OCI-LY1 (cell line): ENCODE results near the gene PHLDB2.

Source experiments
- H2AFZ ChIP-seq: fragments of 200-600 bp; sonication (generic), shearing (Covaris generic); 2 replicates; pipeline ENCODE4 v1.6.0; 2014; ENCODE audit warnings: antibody characterized with exemption, mild to moderate bottlenecking, low read length
- H3F3A ChIP-seq: fragments of 200-600 bp; sonication (generic), shearing (Covaris generic); 2 replicates; pipeline ENCODE4 v1.6.0; 2014; ENCODE audit warnings: mild to moderate bottlenecking, antibody characterized with exemption, low read length, moderate library complexity; ENCODE audit not compliant: insufficient read depth
- H3K27ac ChIP-seq: fragments of 200-600 bp; sonication (generic); 2 replicates; pipeline ENCODE4 v1.5.1; 2014; ENCODE audit warnings: low read length, mixed run types, mild to moderate bottlenecking, low read depth; ENCODE audit not compliant: poor library complexity, severe bottlenecking
- H3K27me3 ChIP-seq: fragments of 200-600 bp; sonication (generic); 2 replicates; pipeline ENCODE4 v1.6.0; 2014; ENCODE audit warnings: antibody characterized with exemption, mild to moderate bottlenecking, low read length, moderate library complexity; ENCODE audit not compliant: insufficient read depth
- H3K36me3 ChIP-seq: fragments of 200-600 bp; sonication (generic); 2 replicates; pipeline ENCODE4 v1.6.1; 2014; ENCODE audit warnings: mild to moderate bottlenecking, antibody characterized with exemption, low read length, moderate library complexity, mixed read lengths; ENCODE audit not compliant: insufficient read depth
- H3K4me1 ChIP-seq: fragments of 200-600 bp; sonication (generic); 2 replicates; pipeline ENCODE4 v1.5.1; 2014; ENCODE audit warnings: mild to moderate bottlenecking, low read length, moderate library complexity; ENCODE audit not compliant: insufficient read depth, severe bottlenecking
- H3K4me2 ChIP-seq: fragments of 200-600 bp; sonication (generic), shearing (Covaris generic); 2 replicates; pipeline ENCODE4 v1.6.1; 2014; ENCODE audit warnings: low read length
- H3K4me3 ChIP-seq: fragments of 200-600 bp; sonication (generic); 2 replicates; pipeline ENCODE4 v1.5.1; 2014; ENCODE audit warnings: low read length, low read depth, mild to moderate bottlenecking, mixed read lengths; ENCODE audit not compliant: poor library complexity, severe bottlenecking
- H3K79me2 ChIP-seq: fragments of 200-600 bp; shearing (Covaris generic); 2 replicates; pipeline ENCODE4 v1.6.1; 2016; ENCODE audit warnings: mixed run types, low read length, mixed read lengths; ENCODE audit not compliant: insufficient read depth
- H3K9ac ChIP-seq: fragments of 200-600 bp; sonication (generic), shearing (Covaris generic); 2 replicates; pipeline ENCODE4 v1.6.1; 2014; ENCODE audit warnings: mild to moderate bottlenecking, low read length, mixed read lengths
- H3K9me2 ChIP-seq: fragments of 200-600 bp; sonication (generic), shearing (Covaris generic); 2 replicates; pipeline ENCODE4 v1.6.1; 2014; ENCODE audit warnings: low read depth, mild to moderate bottlenecking, low read length, mixed read lengths
- H3K9me3 ChIP-seq: fragments of 200-600 bp; shearing (Covaris generic); 2 replicates; pipeline ENCODE4 v1.6.1; 2014; ENCODE audit warnings: low read length, mixed read lengths
- H4K20me1 ChIP-seq: fragments of 200-600 bp; sonication (generic), shearing (Covaris generic); 2 replicates; pipeline ENCODE4 v1.6.0; 2016; ENCODE audit warnings: mild to moderate bottlenecking, low read length; ENCODE audit not compliant: insufficient read depth
- EZH2 ChIP-seq: fragments of 200-600 bp; sonication (generic), shearing (Covaris generic); IDR thresholded peaks from 2 replicates; pipeline ENCODE4 v1.8.0; 2017; ENCODE audit warnings: borderline replicate concordance, mixed run types, mild to moderate bottlenecking, antibody characterized with exemption, low read length, moderate library complexity, mixed read lengths
- TF ChIP-seq, protein P1 (sequence below): fragments of 200-600 bp; sonication (generic), shearing (Covaris generic); IDR thresholded peaks from 2 replicates; pipeline ENCODE4 v1.5.1; 2017; ENCODE audit warnings: mild to moderate bottlenecking, antibody characterized with exemption, low read length, moderate library complexity, mixed read lengths

The PHLDB2 gene

DNA sequence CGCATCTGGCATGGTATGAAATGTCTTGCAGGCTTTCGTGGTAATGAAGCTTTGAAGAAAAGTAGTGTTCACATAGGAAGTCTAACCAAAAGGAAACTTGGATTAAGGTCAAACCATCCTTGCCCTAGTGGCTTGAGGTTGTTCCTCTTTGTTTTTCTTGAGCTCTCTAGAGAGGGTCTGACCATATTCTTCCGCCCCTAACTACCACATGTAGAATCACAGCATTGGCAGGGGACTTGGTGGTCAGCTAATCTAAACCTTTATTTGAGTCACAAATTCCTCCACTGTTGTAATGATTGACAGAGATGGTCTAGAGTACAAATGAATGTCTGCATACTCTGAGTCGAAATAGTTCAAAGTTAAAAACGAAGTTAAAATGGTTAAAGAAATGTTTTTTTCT, 39.1 kb upstream of the PHLDB2 start:
- Histone ChIP-seq H3K27ac (no peak overlapping the region), H3K79me2 (no peaks in the 10 kb centered on the region), H2AFZ (no peak overlapping the region), H3F3A (no peaks in the 10 kb centered on the region), H3K4me2 (no peak overlapping the region), H3K9me2 (no peaks in the 10 kb centered on the region), H3K27me3 (no peaks in the 10 kb centered on the region), H3K4me3 (no peak overlapping the region), H3K9ac (no peak overlapping the region), H3K9me3 (no peaks in the 10 kb centered on the region), H3K4me1 (no peaks in the 10 kb centered on the region), H3K36me3 (no peaks in the 10 kb centered on the region), H4K20me1 (no peaks in the 10 kb centered on the region)
- TF ChIP-seq EZH2: no peak
- TF ChIP-seq, protein P1, sequence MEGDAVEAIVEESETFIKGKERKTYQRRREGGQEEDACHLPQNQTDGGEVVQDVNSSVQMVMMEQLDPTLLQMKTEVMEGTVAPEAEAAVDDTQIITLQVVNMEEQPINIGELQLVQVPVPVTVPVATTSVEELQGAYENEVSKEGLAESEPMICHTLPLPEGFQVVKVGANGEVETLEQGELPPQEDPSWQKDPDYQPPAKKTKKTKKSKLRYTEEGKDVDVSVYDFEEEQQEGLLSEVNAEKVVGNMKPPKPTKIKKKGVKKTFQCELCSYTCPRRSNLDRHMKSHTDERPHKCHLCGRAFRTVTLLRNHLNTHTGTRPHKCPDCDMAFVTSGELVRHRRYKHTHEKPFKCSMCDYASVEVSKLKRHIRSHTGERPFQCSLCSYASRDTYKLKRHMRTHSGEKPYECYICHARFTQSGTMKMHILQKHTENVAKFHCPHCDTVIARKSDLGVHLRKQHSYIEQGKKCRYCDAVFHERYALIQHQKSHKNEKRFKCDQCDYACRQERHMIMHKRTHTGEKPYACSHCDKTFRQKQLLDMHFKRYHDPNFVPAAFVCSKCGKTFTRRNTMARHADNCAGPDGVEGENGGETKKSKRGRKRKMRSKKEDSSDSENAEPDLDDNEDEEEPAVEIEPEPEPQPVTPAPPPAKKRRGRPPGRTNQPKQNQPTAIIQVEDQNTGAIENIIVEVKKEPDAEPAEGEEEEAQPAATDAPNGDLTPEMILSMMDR: no peak

DNA sequence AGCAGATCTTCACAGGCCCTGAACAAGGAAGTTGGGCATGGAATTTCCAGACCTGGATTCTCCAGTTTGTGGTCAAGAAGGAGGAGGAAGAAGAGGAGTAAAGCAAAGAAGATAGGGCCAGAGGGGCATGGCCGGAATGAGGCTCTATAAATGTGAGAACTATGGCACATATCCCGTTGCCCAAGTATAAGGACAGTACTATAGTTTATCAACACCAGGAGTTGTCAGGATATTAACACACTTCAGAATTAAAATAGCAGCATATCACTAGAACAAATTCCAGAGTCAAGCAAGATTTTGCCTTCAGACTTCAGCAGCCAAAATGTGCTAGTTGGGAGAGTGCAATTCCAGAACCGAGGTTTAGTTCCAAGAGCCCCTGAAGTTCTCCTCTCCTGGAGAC, 38.4 kb upstream of the PHLDB2 start:
- Histone ChIP-seq H3K27me3 (no peaks in the 10 kb centered on the region), H3K4me3 (no peak overlapping the region), H3F3A (no peaks in the 10 kb centered on the region), H3K79me2 (no peaks in the 10 kb centered on the region), H3K4me1 (no peaks in the 10 kb centered on the region), H4K20me1 (no peaks in the 10 kb centered on the region), H3K9me3 (no peaks in the 10 kb centered on the region), H3K36me3 (no peaks in the 10 kb centered on the region), H3K4me2 (no peak overlapping the region), H3K9me2 (no peaks in the 10 kb centered on the region), H3K27ac (no peak overlapping the region), H2AFZ (no peak overlapping the region), H3K9ac (no peak overlapping the region)
- TF ChIP-seq, protein P1: no peak
- TF ChIP-seq EZH2: no peak

DNA sequence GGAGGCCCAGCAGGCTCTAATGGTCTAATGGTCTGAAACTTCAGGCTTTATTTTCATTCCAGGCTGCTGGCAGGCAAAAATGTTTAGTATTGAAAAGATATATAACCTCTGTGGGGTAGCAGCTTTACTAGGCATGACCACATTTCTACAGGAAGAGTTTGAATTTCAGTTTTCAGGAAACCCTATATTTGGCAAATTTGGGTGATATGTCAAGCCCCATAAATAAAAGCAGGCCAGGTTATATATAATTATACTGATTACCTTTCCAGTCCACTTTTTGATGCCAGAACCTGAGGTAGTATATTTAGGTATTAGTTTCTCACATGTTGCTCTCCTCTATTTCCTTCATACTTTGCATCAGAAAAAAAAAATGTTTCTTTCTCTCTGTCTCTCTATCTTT, 37.2 kb upstream of the PHLDB2 start:
- Histone ChIP-seq H3K79me2 (no peaks in the 10 kb centered on the region), H3K27me3 (no peaks in the 10 kb centered on the region), H3K9me2 (no peaks in the 10 kb centered on the region), H3K4me1 (no peaks in the 10 kb centered on the region), H3K4me3 (no peak overlapping the region), H4K20me1 (no peaks in the 10 kb centered on the region), H3F3A (no peaks in the 10 kb centered on the region), H3K27ac (no peak overlapping the region), H3K9ac (no peak overlapping the region), H3K36me3 (no peaks in the 10 kb centered on the region), H2AFZ (no peak overlapping the region), H3K4me2 (no peak overlapping the region), H3K9me3 (no peaks in the 10 kb centered on the region)
- TF ChIP-seq, protein P1: no peak
- no peak for TF ChIP-seq EZH2
